ENCODE results near the gene GOSR2.
"Not testable (repeated sequence)": the region's sequence is repeated elsewhere in the genome, so short reads cannot be mapped to it uniquely, and the experiment has no call there.

Gene GOSR2

DNA sequence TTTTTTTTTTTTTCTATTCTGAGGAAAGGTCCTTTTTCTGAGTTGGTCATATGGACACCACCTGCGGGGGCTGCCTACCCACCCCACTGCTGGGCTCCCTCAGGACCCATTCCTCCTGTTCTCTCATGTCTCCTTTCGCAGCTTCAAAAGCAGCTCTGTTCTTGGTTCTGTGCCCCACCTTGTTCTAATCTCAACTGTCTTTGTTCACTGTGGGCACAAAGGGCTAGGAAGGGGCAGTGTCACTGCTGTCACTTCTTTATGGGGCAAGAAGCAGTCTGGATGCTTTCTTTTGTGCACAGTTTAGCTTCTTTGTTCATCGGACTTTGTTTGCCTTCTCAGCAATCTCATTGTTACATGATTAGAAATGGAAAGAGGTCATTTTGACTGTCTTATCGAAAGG, 7.1 kb downstream of the GOSR2 start:
- no peak for DNase-seq (ENCODE audit: low spot score)

GRCh38 chr17:46931596-46931995, 8.6 kb downstream of the GOSR2 start:
- no peak for DNase-seq (ENCODE audit: low spot score)

GRCh38 chr17:46935658-46936266, 12.8 kb downstream of the GOSR2 start:
- DNase-seq (ENCODE audit: low spot score), result no peak

- peak; percentile 74 for DNase-seq (ENCODE audit: low spot score)
These were observed 17.9 kb downstream of the GOSR2 start for GRCh38 chr17:46940692-46941404.

DNA sequence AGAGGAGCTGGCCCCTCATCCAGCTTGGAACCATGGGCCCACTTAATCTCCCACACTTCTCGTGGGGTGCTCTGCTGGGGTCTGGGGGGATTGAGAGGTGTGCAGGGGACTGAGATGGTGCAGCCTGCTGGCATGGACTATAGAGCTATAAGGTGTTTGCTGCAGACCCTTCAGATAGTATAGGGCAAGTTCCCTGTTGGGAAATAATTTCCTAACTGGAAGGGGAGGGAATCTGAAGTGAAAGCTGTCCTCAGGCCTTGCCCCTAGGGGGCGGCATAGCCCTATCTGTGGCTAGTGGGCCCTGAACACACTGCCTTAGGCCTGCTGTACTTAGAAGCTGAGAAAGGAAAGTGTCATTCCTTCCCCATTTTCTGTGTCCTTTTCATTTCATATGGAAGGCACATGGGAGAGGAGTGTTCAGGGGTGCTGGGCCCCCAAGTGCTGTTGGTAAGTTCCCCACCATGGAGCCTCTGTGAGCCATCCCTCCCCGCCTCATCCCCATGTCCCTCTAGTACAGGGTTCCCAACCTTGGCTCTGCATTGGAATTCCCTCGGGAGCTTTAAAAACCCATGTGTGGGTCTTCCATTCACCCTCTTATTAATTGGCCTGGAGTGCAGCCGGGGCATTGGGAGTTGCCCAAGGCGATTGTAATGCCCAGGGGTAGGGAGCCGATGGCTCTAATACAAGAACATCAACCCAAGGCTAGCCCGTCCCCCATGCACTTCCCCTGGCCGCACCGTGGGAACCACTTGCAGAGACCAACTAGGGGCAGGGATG, 19.7 kb downstream of the GOSR2 start:
- DNase-seq (ENCODE audit: low spot score), result peak; percentile 66

- DNase-seq (ENCODE audit: low spot score), result no peak
These were observed 20.2 kb downstream of the GOSR2 start for GRCh38 chr17:46943218-46943500.

- DNase-seq (ENCODE audit: low spot score), result peak; percentile 70
These were observed 20.8 kb downstream of the GOSR2 start for GRCh38 chr17:46943501-46944393.

DNA sequence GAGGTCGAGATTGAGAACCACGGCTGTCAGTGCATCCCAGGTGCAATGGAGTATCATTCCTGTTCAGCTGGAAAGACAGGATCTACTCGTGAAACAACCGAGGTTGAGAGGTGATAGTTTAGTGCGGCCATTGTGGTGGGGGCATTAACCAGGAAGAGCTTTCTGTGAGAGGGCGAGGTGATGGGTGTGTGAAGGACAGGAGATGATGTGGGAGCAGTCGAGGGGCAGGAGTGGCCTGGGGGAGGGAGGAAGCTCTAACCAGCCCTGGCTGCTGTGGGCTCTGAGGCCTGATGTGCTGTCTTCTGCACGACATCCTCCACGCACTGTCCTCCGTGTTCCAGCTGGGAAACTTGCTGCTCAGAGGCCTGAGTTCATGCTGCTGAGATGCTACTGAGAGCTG, 22.0 kb downstream of the GOSR2 start:
- no peak for DNase-seq (ENCODE audit: low spot score)

- peak; percentile 70 for DNase-seq (ENCODE audit: low spot score)
These were observed 24.3 kb downstream of the GOSR2 start for GRCh38 chr17:46947216-46947615.

DNA sequence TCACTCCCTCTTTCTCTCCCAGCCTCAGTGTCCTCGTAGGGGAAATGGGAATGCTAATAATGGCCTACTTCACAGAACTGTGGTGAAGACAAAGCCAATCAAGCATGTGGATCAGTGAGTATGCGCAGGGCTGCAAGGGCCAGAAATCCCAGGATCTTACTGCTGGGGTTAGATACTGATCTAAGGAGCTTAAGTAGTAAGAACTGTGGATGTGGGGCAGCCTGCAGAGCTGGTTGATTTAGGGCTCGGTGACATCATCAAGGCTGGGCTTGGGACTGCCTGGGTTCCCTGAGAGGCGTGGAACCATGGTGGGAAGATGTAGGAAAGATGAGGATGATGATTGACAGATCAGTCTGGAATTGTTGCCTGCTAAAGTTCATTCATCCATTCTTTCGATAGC, 25.6 kb downstream of the GOSR2 start:
- no peak for DNase-seq (ENCODE audit: low spot score)

- no peak for DNase-seq (ENCODE audit: low spot score)
These were observed 26.6 kb downstream of the GOSR2 start for GRCh38 chr17:46949291-46950174.

GRCh38 chr17:46950342-46950996, 27.5 kb downstream of the GOSR2 start:
- DNase-seq (ENCODE audit: low spot score), result no peak

GRCh38 chr17:46950997-46951621, 28.1 kb downstream of the GOSR2 start:
- peak; percentile 78 for DNase-seq (ENCODE audit: low spot score)

DNA sequence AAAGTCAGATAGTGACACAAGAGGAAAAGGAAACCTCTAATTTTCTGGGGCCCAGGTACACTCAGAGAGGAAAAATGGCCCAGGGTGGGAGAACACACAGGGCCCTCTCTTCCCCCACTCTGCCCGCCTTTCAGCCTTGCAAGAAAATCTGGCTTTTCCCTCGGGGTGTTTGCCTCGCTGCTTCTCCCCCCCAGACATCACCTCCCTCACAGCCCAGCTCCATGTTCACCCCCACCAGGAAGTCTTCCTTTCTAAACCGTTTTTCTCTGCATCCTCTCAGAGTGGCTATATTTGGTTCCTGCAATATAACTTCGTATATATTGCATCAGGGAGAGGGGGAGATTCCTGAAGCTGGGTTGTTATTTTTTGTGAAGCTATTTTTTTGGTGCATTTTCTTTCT, 28.7 kb downstream of the GOSR2 start:
- DNase-seq (ENCODE audit: low spot score), result no peak

GRCh38 chr17:46952115-46952514, 29.2 kb downstream of the GOSR2 start:
- no peak for DNase-seq (ENCODE audit: low spot score)

DNA sequence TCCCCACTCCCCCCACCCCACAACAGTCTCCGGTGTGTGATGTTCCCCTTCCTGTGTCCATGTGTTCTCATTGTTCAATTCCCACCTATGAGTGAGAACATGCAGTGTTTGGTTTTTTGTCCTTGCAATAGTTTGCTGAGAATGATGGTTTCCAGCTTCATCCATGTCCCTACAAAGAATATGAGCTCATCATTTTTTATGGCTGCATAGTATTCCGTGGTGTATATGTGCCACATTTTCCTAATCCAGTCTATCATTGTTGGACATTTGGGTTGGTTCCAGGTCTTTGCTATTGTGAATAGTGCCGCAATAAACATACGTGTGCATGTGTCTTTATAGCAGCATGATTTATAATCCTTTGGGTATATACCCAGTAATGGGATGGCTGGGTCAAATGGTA, 30.2 kb downstream of the GOSR2 start:
- not testable (repeated sequence) for DNase-seq (ENCODE audit: low spot score)

DNA sequence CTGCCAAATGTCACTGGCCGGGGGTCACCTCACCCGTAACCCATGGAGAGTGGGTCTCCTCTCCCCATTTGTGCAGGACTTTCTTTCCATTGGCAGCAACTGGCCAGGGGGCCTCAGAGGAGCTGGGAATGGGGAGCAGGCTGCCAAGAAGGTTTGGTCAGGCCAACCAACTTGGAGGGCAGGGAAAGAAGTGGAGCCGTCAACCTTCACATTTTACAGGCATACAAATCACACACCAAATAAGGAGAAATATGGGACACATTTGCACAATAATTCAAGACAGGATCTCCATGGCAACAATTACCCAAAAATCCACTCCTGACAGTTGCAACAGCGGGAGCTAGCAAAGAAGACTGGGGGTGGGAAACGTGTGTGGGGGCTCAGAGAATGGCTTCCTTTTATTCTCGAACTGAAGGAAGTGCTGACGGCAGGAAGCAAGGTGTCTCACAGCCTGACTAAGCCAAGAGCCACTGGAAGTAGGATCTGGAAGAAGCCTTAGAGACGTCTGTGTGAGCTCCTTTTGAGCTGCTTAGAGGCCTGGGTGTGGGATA, 35.2 kb downstream of the GOSR2 start:
- peak; percentile 80 for DNase-seq (ENCODE audit: low spot score)

DNA sequence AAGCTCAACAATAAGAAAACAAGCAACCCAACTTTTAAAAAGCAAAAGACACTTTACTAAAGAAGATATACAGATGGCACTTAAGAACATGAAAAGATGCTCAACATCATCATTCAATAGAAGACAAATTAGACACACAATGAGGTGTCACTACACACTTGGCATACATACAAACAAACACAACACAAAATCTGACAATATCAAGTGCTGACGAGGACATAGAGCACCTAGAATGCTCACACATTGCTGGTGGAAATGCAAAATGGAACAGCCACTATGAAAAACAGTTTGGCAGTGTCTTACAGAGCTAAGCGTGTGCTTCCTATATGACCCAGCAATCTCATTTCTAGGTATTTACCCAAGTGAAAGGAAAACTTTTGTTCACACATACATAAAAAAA, 37.2 kb downstream of the GOSR2 start:
- no peak for DNase-seq (ENCODE audit: low spot score)

- DNase-seq (ENCODE audit: low spot score), result no peak
These were observed 39.4 kb downstream of the GOSR2 start for GRCh38 chr17:46962374-46962790.

- DNase-seq (ENCODE audit: low spot score), result no peak
These were observed 40.6 kb downstream of the GOSR2 start for GRCh38 chr17:46963571-46963970.

All from putamen (tissue), 1 donor.